Measurements from ENCODE around the gene C14orf132. TPM values are rescaled to one million over a fixed set of nuclear protein-coding genes. Genes with fewer than 3 reads are reported as not detected.

C14orf132 gene
- total RNA-seq, 1 donor from 2014 or later = 3.7 TPM

DNA sequence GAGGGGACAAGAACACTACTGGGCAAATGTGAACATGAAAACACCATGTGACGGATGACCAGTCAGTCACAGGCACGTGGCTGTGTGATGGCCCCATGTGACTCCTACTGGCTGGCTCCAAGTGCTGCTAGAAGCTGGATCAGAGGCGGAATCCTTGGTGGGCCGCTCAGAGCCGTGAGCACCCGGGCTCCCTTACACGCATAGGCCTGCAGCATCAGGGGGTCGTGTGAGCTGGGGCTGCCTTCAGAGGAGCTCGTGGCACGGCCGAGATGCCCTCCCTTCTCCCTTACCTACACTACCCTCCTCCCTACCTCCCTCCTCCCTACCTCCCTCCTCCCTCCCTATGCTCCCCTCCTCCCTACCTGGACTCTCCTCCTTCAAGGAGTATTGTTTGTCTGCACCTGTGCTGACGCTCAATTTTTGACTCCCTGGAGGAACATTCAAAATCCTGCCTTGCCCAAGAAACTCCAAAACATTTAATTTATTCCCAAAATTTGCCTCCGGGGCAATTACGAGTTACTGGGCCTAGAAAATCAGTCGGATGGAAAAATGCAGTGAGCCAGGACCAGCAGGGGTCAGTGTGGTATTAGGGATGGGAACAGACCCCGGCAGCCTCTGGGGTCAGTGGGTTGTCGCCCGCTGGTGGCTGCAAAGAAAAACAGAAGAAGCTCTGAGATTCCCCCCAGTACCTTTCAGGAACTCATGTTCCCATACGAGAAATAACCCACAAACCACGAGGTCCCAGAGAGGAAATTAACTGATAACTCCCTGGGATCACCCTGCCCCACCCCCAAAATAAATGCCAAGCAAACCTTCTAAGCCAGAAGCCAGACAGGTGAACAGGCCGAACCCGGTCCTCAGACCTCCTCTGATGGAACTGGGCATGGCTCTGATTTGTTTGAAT is 61.3 kb downstream of the C14orf132 start:
- DNase-seq = peak; percentile 80

DNA sequence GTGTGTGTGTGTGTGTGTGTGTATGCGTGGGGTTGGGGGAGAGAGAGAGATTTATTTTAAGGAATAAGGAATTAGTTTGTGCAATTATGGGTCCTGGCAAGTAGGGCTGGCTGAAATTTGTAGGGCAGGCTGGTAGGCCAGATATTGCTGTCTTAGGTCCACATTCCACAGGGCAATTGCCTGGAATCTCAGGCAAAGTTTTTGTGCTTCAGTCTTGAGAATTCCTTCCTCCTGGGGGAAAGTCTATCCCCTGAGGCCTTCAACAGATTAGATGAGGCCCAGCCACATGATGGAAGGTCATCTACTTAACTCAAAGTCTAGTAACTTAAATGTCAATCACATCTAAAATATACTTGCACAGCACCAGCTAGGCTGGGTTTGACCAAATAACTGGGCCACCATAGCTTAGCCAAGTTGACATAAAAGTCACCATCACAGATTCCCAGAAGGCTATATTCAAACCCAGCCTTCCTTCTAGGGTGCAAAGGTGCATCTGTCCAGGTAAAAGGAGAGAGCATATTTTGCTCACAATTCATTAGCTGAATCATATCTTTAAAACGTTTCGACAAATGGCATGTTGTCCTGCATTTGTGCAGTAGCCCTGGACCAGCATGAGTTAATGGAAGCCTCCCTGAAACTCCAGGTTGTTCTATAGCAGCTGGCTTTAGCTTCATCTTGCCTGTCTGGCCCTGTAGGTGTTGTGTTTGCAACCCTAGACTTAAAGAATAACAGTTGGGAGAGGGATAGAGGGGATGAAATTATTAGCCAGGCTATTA is 63.1 kb downstream of the C14orf132 start:
- DNase-seq = no peak

DNA sequence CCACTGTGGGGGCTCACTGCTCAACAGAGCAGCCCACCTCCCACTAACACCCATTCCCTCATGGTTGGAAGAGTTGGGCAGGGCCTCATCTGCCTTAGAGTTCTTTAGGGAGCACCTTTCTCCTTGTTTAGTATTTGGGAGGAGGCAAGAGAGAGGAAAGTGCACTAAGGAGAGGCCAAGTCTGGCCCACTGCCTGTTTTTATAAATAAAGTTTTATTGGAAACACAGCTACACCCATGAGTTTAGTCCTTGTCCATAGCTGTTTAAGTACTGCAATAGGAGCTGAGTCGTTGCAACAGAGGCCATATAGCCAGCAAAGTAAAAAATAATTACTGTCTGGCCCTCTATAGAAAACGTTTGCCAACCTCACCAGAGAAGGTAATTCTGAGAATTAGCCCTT is 63.9 kb downstream of the C14orf132 start:
- DNase-seq = no peak

DNA sequence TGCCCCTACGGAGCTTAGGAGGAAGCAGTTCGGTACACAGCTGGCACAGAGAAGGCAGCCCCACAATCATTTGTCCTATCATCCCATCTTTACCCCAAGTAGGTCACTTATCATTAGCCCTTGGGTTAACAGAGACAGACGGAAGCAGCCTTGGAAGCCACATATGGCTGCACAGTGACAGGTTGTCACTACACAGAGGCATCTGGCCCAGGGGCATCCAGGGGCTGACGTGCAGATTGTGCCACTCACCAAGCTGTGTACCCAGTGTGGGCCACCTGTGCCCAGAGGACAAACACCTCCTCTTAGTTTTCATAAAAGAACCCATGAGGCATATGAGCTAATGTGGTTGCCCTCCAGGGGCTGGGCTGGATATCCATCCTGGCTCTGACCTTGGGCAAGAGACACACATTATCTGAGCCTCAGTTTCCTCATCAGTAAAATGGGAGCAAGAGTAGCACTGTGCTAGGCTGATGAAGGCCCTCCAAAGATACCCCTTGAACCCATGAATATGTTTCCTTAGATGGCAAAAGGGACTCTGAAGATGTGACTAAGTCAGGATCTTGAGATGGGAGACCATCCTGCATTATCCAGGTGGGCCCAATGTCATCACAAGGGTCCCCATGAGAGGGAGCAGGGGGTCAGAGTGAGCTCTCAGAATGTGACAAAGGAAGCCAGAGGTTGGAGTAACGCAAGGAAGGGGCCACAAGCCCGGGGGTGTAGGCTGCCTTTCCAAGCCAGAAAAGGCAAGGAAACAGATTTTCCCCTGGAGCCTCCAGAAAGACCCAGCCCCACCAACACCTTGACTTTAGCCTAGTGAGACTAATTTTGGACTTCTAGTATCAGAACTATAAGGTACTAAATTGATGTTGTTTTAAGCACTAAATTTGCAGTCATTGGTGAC is 64.6 kb downstream of the C14orf132 start:
- no peak for DNase-seq

DNA sequence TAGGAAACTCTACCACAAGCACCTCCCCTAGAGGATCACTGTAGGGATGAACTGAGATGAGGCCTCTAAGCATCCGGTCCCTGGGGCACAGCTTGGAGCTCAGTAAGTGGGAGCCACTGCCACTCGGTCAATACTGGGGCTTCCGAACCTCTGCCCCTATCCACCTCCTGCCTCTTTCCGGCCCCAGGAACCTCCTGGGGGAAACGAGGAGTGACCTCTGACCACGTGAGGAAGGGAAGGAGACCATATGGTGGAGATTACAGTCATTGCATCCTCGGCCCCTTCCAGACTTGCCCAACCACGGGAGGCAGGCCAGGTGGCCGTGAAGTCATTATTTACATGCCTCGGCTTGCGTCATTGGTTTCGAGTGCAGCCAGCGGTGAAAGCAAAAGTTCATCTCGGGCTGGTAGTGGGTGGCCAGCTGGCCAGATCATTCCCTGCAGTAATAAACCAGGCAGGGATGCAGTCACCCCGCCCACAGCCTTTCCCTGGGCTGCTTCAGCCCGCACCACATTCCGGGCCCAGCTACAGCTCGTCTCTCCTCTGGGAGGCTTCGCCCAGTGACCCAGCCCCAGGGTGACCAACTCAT is 65.4 kb downstream of the C14orf132 start:
- DNase-seq = peak; percentile 48

DNA sequence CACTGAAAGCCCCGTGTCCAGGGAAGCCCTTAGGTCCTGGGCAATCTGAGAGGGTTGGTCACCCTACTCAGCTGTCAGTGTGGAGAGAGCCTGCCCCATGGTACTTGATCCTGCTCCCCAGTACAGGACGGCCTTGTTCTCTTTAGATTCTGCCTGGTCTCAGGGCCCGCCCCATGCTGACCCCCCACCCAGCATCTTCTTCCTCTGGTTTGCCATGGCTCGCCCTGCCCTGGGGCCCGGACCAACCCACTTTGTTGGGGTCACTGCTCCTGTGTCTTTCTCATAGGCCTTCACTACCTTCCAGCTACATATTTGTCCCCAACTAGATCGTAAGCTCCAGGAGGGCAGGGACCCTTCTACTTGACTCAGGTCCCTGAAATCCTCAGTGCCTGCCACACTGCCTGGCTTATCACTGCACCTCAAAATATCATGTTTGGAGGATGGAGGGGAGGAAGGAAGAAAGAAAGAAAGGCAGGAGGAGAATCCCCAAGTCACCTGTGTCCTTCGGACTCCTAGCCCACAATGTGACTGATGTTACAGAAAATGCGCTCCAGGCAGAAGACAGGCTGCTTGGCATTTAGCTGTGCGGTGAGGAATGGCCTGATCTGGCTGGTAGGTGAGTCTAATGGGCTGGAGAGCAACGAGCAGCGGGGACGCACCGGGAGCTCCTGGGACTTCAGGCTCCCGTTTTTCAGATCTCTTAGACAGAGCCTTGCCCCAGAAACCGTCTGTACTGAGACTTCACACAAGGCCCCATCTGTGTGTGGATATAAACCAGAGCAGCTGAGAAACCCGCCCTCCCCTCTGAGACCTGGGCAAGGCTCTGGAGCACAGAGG is 66.1 kb downstream of the C14orf132 start:
- DNase-seq = no peak

DNA sequence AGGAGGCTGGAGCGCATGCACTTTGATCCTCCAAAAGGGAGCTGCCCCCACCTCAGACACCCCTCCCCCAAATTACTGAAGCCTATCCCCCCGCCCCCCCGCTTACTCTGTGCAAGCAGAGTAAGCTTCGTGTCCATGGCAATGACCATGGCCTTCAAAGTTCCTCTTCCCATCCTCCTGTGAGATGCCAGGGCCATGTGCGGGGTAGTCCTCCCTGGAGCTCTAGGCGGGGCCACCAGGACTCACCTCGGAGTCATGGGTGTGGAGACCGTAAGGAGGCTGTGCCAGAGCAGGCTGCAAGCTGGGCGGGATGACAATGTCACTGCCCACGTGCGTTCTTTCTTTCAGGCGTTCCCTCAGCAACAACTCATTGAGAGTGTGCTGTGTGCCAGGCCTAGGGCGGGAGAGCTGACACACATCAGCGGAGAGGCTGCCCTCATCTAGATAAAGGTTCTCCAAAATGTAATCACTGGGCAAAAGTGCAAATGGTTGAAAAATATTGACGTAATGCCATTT is 66.8 kb downstream of the C14orf132 start:
- DNase-seq = no peak

DNA sequence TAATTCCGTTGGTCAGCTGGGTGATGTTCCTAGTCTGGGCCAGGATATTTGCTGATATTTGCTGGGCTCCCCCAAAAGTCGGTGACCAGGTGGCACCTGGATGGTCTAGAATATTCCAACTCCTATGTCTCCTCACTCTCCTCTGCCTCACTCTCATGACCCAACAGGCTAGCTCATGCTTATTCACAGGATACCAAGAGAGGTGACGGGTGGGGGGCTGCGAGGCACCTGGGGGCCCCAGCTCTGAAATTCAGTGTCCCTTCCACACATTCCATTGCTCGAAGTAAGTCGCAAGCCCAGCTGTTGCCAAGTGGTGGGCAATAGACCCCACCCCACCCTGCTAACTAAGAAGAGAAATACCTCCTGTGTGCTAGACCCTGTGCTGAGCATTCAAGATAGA is 67.7 kb downstream of the C14orf132 start:
- DNase-seq = no peak

DNA sequence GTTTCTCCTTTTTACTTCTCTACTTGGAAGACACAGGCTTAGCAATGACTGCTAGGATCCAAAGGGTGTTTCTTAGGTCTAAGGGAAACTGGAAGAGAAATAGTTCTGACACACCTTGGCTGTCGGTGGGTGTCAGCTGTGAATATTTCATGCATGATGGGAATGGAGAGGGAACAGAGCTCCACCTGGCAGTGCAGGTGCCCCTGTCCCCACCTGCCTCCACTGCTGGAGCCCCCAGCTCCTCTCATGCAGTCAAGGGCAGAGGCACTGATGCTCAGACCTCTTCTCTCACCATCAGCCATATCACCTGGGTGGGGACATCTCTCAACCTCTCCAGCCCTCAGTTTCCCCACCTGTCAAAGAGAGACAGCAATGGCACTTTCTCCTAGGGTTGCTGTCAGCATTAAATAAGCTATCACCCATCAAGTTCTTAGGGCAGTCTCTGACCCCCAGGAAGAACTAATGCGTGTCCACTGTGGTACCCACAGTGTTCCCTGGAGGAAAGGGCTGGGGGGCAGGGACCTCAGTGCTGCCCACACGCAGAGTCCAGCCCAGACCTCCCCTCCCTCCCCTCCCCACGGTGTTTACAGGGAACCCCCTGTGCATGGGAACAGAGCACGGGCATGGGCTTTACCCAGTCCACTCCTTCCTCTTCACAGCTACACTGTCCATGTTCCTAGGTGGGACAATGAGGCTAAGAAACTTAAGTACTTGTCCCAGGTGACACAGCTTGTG is 69.1 kb downstream of the C14orf132 start:
- DNase-seq = no peak

DNA sequence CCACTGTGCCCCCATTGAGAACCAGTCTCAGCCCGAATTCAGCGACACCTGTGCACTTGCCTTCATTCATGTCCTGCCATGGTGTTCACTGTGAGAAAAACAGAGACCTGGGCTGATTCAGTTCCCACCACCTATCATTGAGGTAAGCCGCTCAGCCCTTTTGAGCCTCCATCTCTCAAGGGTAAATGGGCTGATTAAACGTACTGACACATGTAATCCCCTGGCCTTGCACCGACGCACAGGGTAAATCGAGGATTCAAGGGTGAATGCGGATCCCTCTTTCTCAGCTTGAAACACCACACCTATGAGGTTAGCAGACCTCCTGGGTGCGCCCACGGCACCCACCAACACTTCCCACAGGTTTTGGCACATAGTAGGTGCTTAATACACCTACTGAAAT is 69.7 kb downstream of the C14orf132 start:
- DNase-seq = no peak

DNA sequence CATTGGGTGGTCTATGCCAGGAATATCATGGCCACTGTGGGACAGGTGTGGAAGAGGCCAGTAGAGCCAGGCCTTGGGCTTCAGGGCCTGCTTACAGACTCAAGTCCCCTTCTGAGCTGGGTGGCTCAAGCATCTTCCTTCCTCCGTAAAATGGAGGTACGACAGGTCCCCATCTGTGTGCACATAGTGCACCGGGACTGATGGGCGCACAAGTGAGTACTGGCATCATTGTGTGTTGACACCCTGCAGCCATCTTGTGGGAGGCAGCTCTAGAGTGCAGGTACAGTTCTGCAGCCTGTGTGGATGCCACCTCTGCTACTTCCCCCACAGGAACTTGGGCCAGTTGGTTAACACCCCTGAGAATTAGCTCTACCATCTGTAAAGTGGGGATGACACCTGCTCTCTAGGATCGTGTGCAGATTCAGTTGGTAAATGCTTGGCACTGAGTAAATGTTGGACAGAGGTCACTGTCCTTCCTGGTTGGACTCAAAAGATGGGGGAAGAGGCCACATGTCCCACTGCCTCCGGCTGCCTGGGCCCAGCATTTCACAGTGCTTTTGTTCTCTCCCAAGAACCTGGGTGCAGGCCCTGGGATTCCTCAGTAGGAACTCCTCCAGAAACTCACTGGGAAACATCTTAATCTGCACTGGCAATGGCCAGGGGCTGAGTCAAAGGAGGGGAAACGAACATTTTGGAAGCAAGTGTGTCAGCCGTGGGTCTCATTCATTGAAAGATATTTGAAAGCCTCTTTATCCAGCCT is 70.6 kb downstream of the C14orf132 start:
- DNase-seq = no peak

DNA sequence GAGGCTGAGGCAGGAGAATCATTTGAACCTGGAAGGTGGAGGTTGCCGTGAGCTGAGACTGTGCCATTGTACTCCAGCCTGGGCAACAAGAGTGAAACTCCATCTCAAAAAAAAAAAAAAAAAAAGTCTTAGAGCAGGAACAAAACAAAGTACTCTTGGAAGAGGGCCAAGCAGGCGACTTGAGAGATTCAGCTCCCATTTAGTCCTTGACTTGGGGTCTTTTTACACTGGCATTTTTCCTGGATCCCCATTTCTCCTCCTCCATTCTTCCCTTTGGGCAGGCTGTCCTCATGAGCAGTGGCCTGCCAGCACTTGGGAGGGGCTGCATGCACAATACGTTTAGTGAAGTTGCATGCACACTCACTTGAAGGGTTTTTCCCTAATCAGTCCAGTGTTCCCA is 72.9 kb downstream of the C14orf132 start:
- no peak for DNase-seq

DNA sequence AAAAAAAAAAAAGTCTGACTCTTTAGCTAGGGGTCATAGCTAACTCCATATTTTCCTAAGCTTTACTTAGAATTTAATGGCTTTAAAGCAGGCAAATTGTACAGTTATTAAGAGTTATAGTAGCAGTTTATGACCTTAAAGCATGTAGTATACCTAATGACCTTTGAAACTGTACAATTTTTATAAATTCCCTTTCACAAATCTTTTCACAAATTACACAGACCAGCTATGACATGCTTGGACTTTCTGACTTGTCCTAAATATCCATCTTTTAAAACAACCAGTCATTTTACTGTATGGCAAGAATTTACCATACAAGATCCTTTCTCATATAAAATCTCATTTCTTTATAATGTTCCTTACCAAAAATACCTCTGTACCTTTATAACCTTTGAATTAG is 74.8 kb downstream of the C14orf132 start:
- no peak for DNase-seq

DNA sequence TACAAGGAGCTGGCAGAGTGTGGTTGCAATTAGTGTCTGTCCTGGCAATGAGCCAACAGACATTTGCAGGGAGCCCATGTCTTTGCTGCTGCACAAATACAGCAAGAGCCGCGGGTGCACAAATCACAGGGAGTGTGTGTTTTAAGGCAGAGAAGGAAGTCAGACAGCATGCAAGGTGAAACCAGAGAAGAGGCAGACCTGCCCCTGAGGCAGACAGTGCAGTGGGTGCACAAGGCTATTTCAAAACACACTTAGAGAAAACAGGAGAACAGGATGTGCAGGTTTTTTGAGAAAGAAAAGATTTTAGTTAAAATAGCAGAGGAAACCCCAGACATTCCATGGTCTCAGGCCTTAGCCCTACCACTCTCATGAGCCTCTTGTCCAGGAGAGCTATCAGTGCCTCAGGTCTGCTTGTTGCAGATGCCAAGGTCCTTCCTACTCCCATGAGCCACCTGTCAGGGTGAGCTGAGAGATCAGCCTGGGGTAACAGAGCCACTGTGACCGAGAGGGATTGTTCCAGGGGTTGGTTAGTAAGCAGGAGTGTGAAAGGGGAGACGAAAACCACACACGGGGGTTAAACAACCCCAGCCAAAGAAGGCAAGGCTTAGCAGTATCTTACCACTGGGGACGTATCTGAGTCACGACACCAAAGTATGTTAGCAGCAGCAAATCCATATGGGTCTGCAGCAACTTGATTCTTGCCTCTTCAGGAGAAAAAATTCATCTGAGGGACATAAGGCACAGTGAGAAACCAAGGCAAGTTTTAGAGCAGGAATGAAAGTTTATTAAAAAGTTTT is 78.1 kb downstream of the C14orf132 start:
- no peak for DNase-seq

DNA sequence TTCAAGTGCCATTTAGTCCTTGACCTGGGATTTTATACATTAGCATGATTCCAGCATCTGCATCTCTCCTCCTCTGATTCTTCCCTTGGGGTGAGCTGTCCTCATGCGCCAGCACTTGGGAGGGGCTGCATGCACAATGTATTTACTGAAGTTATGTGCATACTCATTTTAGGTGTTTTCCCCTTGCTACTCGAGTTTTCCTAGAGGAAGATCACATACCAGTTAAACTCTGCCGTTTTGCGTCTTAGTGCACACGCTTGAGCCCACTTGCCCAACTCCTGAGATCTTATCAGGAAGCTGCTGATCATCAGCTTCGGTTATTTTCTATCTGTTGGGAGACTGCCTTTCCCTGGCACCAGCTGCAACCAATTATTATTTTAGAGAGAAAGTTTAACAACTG is 78.8 kb downstream of the C14orf132 start:
- no peak for DNase-seq

DNA sequence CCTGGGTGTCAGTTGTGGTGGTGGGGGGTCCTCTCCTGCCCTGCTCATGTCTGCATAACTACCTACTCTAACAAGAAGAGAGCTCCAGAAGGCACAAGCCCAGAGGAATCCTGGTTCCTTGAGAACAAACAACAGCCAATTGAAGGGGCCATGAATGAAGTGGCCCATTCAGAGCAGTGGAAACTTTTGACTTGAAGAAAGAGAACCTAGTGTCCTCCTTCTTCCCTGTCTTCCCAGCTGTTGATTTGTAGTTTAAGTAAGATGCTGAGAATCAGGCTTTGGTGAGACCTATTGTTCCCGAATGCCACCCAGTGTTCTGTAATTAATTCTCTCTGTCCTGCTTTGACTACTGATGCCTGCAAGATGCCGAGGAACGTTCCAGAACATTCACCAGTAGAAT is 79.2 kb downstream of the C14orf132 start:
- no peak for DNase-seq

DNA sequence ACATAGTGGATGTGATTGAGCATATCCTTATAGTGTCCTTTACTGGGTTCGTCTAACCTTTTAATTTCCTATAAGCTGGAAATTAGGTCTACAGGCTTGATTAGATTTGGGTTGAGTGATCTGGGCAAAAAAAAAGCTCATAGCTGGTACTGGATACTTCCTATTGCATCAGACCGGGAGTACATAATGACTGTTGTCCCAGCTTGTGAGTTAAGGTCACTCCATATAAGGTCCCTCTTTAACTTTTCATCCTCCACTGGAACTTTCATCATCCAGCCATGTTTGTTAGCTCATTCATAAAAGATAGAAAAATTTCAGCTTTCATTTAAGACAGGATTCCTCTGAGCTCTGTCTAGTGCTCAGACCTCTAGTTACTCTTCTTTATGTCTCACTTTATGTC is 80.8 kb downstream of the C14orf132 start:
- DNase-seq = no peak

DNA sequence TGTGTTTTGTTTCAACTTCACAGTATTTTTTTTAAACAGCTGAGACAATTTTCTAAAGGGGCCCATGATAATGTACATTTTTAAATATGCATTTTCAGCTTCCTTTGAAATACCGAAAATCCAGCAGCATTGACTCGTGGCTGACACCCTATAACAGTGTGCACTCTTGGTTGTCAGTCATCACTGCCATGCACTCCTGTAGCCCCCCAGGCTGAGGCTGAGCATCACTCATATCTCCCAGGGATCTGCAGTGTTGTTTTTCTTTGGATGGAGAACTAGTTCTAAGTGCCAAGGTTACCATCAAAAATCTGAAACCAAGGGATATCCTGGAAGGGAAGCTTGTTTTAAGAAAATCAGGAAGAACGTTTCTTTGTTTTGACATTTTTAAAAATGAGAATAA is 81.2 kb downstream of the C14orf132 start:
- no peak for DNase-seq

DNA sequence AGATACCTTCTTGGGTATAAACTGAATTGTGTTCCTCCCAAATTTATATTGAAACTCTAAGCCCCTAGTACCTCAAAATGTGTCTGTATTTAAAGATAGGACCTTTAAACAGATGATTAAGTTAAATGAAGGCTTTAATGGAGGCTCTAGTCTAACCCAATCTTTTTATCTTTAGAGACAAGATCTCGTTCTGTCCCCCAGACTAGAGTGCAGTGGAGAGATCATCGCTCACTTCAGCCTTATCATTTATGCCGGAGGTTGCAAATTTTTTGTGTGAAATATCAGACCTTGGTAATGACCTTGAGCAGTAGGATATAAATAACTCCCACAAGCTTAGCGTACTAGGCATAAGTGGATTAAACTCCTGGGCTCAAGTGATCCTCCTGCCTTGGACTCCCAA is 81.8 kb downstream of the C14orf132 start:
- no peak for DNase-seq

All from dermis blood vessel endothelial cell (primary cell).